Cardiac muscle cell (in vitro differentiated cells and primary cell): ENCODE data around the gene ALDH5A1. TPM values are rescaled to one million over a fixed set of nuclear protein-coding genes. Genes with fewer than 3 reads are reported as not detected.

Source experiments
- DNase-seq, 2 donors: peaks; one replicate each; pipeline versions ENCODE4 v3.0.0 to v3.0.0-alpha.2; 2010 to 2017; ENCODE audit warnings: low read depth in 1 of 2, low spot score in 1 of 2
- H3K27ac ChIP-seq: fragments of 200-600 bp; sonication (generic); 2 replicates; pipeline ENCODE4 v1.5.1; 2016
- H3K27me3 ChIP-seq: fragments of 200-600 bp; sonication (generic); 2 replicates; pipeline ENCODE4 v1.6.0; 2016; ENCODE audit warnings: control low read depth
- H3K36me3 ChIP-seq: fragments of 200-600 bp; sonication (generic); 2 replicates; pipeline ENCODE4 v1.5.1; 2016; ENCODE audit warnings: control low read depth
- H3K4me1 ChIP-seq: fragments of 200-600 bp; sonication (generic); 2 replicates; pipeline ENCODE4 v1.8.1; 2017; ENCODE audit warnings: low read depth, mild to moderate bottlenecking, mixed run types
- H3K4me3 ChIP-seq: fragments of 200-600 bp; sonication (generic); 2 replicates; pipeline ENCODE4 v1.5.1; 2016; ENCODE audit warnings: mild to moderate bottlenecking
- H3K9me3 ChIP-seq: fragments of 200-600 bp; sonication (generic); 2 replicates; pipeline ENCODE4 v1.5.1; 2017; ENCODE audit warnings: low read depth, mild to moderate bottlenecking, control low read depth
- CTCF ChIP-seq: IDR thresholded peaks from 2 replicates; pipeline ENCODE4 v1.5.1; 2012; ENCODE audit warnings: low read depth, mild to moderate bottlenecking, low read length
- polyA plus RNA-seq: library from polyadenylated mRNA; unstranded; fragments of >200 nt; fragmentation: Nextera tagmentation; extraction: Ambion mirVana; gene quantifications from 2 replicates; pipeline ENCODE4 v1.2.1, GENCODE V29; 2016
- total RNA-seq: library from RNA; depleted of rRNA; stranded (reverse); fragments of >200 nt; gene quantifications from 2 replicates; pipeline ENCODE4 v1.2.3, GENCODE V29; 2016

Gene ALDH5A1
- total and polyA plus RNA-seq, 2 experiments from 2014 or later, result 10.4 to 15.0 TPM

GRCh38 chr6:24529985-24530384 lies 35.2 kb downstream of the ALDH5A1 start:
- no peaks in the 10 kb centered on the region for H3K27me3 ChIP-seq
- no peak overlapping the region for H3K4me3 ChIP-seq
- TF ChIP-seq CTCF, result no peak
- no peaks in the 10 kb centered on the region for H3K4me1 ChIP-seq
- H3K27ac ChIP-seq, result no peak overlapping the region
- H3K36me3 ChIP-seq, result no peaks in the 10 kb centered on the region
- DNase-seq, result no peak
- H3K9me3 ChIP-seq, result no peaks in the 10 kb centered on the region

DNA sequence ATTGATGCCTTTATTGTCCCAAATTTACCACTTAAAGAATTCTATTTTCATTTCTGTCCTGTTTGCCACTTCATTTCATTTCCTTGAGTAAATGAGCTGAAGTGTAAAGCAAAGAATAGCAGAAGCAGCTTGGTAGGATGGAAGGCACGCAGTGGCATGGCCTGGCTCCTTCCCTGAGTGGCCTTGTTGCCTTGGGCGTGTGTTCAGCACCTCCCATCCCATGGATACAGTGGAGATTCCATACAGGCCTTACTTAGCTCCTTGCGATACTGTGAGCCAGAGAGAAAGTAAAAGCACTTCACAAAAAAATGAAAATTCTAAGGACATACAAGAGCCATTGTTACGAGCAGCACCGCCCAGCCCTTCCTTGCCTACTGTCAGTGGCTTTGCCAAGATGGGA lies 39.6 kb downstream of the ALDH5A1 start:
- no peak overlapping the region for H3K27ac ChIP-seq
- no peaks in the 10 kb centered on the region for H3K36me3 ChIP-seq
- no peaks in the 10 kb centered on the region for H3K27me3 ChIP-seq
- H3K4me3 ChIP-seq, result no peak overlapping the region
- no peaks in the 10 kb centered on the region for H3K9me3 ChIP-seq
- TF ChIP-seq CTCF, result no peak
- H3K4me1 ChIP-seq, result no peaks in the 10 kb centered on the region
- no peak for DNase-seq

DNA sequence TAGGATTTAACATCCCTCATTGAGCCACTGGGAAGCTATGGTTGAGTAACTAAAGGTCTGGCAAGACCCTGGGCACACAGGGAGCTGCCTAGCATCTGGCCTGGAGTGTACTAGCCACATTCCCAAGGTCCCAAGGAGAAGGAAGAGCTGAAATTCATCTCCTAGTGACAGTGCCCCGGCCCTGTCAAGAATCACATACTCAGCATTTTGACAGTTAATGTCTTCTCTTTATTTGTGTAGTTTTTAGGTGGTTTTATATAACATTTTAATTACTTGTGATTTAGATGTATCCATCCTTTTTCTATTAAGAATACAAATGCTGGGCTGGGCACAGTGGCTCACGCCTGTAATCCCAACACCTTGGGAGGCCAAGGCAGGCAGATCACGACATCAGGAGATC lies 40.4 kb downstream of the ALDH5A1 start:
- Histone ChIP-seq H3K27ac (no peak overlapping the region), H3K4me3 (no peak overlapping the region), H3K27me3 (no peaks in the 10 kb centered on the region), H3K4me1 (no peaks in the 10 kb centered on the region), H3K36me3 (no peaks in the 10 kb centered on the region), H3K9me3 (no peaks in the 10 kb centered on the region)
- no peak for DNase-seq
- TF ChIP-seq CTCF, result no peak

DNA sequence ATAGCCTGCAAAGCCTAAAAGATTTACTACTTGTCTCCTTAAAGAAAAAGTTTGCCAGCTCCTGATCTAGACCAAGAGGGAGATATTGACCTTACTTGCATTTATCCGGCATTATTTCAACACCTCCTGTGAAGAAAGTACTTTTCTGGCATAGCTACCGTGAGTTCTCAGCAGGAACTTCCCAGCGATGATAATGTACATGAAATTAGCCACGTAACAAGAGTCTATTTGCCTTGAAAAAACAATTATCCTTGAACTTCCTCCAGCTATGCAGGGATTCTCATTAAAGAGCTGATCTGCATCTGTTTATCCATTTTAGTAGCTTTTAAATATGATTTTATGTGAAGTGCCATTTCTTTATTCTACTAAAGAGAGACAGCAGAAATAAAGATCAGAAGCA lies 41.7 kb downstream of the ALDH5A1 start:
- H3K27ac ChIP-seq, result no peak overlapping the region
- H3K4me3 ChIP-seq, result no peak overlapping the region
- no peaks in the 10 kb centered on the region for H3K4me1 ChIP-seq
- H3K27me3 ChIP-seq, result no peaks in the 10 kb centered on the region
- no peak for TF ChIP-seq CTCF
- peak in 1 of 2 donors; percentile 16 for DNase-seq
- no peaks in the 10 kb centered on the region for H3K9me3 ChIP-seq
- no peaks in the 10 kb centered on the region for H3K36me3 ChIP-seq

- Histone ChIP-seq H3K4me1 (no peaks in the 10 kb centered on the region), H3K36me3 (no peaks in the 10 kb centered on the region), H3K27me3 (no peaks in the 10 kb centered on the region), H3K9me3 (no peaks in the 10 kb centered on the region), H3K27ac (no peak overlapping the region), H3K4me3 (no peak overlapping the region)
- TF ChIP-seq CTCF, result no peak
- no peak for DNase-seq
These were observed 42.4 kb downstream of the ALDH5A1 start for GRCh38 chr6:24537082-24537699.
